ENCODE measurements around the gene PLP1. TPM values are rescaled to one million over a fixed set of nuclear protein-coding genes. Genes with fewer than 3 reads are reported as not detected.

The PLP1 gene
- total RNA-seq, 1 experiment from 2014 or later = 88.3 TPM

GRCh38 chrX:103779141-103779789, 2.6 kb downstream of the PLP1 start:
- TF ChIP-seq CTCF (conservative IDR thresholded peaks at IDR 0.05) = no peak
- H3K9ac ChIP-seq (ENCODE audit: extremely low read depth, insufficient read length, low read length) = no peak overlapping the region
- DNase-seq = peak; percentile 8

More at GRCh38 chrX:103779141-103779789, 2.6 kb downstream of the PLP1 start:
- H2BK120ac ChIP-seq (ENCODE audit: low read depth, low read length, poor library complexity, severe bottlenecking) = no peak overlapping the region
- no peak overlapping the region for H4K5ac ChIP-seq (ENCODE audit: insufficient read length, low read depth, low read length)
- H2AK5ac ChIP-seq (ENCODE audit: insufficient read length, low read length) = no peak overlapping the region
- H3K23ac ChIP-seq (ENCODE audit: insufficient read length, low read depth, low read length) = no peak overlapping the region
- H2AFZ ChIP-seq (ENCODE audit: low read length) = no peak overlapping the region
- H3K4ac ChIP-seq (ENCODE audit: low read depth, low read length) = no peak overlapping the region
- no peak overlapping the region for H3K14ac ChIP-seq (ENCODE audit: insufficient read depth, low read length)
- no peak overlapping the region for H2BK20ac ChIP-seq (ENCODE audit: low read depth, low read length, poor library complexity, severe bottlenecking)
- Mint-ChIP-seq H3K27ac (no peak overlapping the region; a peak in 1 of 7 replicates), H3K9me3 (peaks cover 0 to 21% of the 10 kb centered on the region in 2 experiments; a peak in 1 of 5 replicates), H3K36me3 (ENCODE audit: insufficient read depth in 1 of 3, low read depth in 3 of 3) (peaks cover 50 to 80% (median 54%) of the 10 kb centered on the region in 3 experiments), H3K4me1 (peaks cover 10 to 11% of the 10 kb centered on the region in 2 experiments), H3K27me3 (ENCODE audit: low read depth) (no peaks in the 10 kb centered on the region), H3K4me3 (no peak overlapping the region)
- no peak overlapping the region for H3K4me2 ChIP-seq (ENCODE audit: insufficient read depth, insufficient read length, low read length)
- no peak overlapping the region for H3K56ac ChIP-seq (ENCODE audit: insufficient read length, low read depth, low read length)
- WGBS (ENCODE audit: extremely low coverage, insufficient read length, low lambda C conversion rate) = no CpG with 5 or more reads among the region's 6 CpGs
- no peak overlapping the region for H2BK12ac ChIP-seq (ENCODE audit: insufficient read length, low read depth, low read length)
- no peaks in the 10 kb centered on the region; the same call in 1 of the 2 replicates for H3K4me1 ChIP-seq (ENCODE audit: insufficient read depth, low read length)
- no peaks in the 10 kb centered on the region for H3K23me2 ChIP-seq (ENCODE audit: insufficient read length, low read depth, low read length, poor library complexity, severe bottlenecking)
- H2BK15ac ChIP-seq (ENCODE audit: low read depth, low read length) = no peak overlapping the region
- no peaks in the 10 kb centered on the region for H4K20me1 ChIP-seq (ENCODE audit: control insufficient read depth, insufficient read depth, insufficient read length)
- no peak overlapping the region for H4K8ac ChIP-seq (replicated peaks; ENCODE audit: insufficient read length, low read depth, low read length)
- H2BK5ac ChIP-seq (ENCODE audit: insufficient read length, low read length) = no peak overlapping the region
- no peak overlapping the region for H3T11ph ChIP-seq (ENCODE audit: low read length)
- H3K79me2 ChIP-seq (ENCODE audit: insufficient read depth, low read length) = no peaks in the 10 kb centered on the region
- no peaks in the 10 kb centered on the region for H3K9me3 ChIP-seq (ENCODE audit: control insufficient read depth, low read depth, low read length)
- H3K27ac ChIP-seq (ENCODE audit: insufficient read length, low read depth, low read length) = no peak overlapping the region
- no peak overlapping the region for H3K18ac ChIP-seq (ENCODE audit: insufficient read length, low read depth, low read length)
- no peaks in the 10 kb centered on the region for H3K79me1 ChIP-seq (ENCODE audit: insufficient read depth, low read depth, low read length, poor library complexity, severe bottlenecking)
- no peak overlapping the region for H4K91ac ChIP-seq (ENCODE audit: insufficient read length, low read depth, low read length)
- no peaks in the 10 kb centered on the region for H3K27me3 ChIP-seq (ENCODE audit: insufficient read depth, low read length)

Data from H9 (cell line).